Fibroblast of villous mesenchyme (primary cell): ENCODE measurements around the gene NEURL2. TPM values are rescaled to one million over a fixed set of nuclear protein-coding genes. Genes with fewer than 3 reads are reported as not detected.
"Not testable (repeated sequence)": the region's sequence is repeated elsewhere in the genome, so short reads cannot be mapped to it uniquely, and the experiment has no call there.

ENCODE experiments used
- DNase-seq: peaks from one replicate; pipeline ENCODE4 v3.0.0-alpha.2; 2010; ENCODE audit warnings: low read depth
- H3K4me3 ChIP-seq: 2 replicates; pipeline ENCODE4 v1.5.1; 2011; ENCODE audit warnings: low read depth, mild to moderate bottlenecking, low read length
- CTCF ChIP-seq: IDR thresholded peaks from 2 replicates; pipeline ENCODE4 v1.5.1; 2012; ENCODE audit warnings: low read depth, mild to moderate bottlenecking, low read length; ENCODE audit not compliant: insufficient read depth
- total RNA-seq: library from RNA; depleted of rRNA; stranded (reverse); fragments of >200 nt; gene quantifications from 2 replicates; pipeline ENCODE4 v1.2.3, GENCODE V29; 2012

NEURL2 gene
- total RNA-seq, 1 donor, result 3.9 TPM

GRCh38 chr20:45934586-45935415, 43.8 kb upstream of the NEURL2 start, which contains the start of gene PCIF1:
Gene PCIF1 (plus strand): TSS chr20:45934683. CDS start chr20:45939000, 4,317 bp downstream.
- peak within 1 kb of the TSS; percentile 87 for H3K4me3 ChIP-seq
- peak; percentile 99 for DNase-seq
- TF ChIP-seq CTCF, result no peak

- peak; percentile 44 for DNase-seq
- TF ChIP-seq CTCF, result no peak
- peak overlapping the region; percentile 87 for H3K4me3 ChIP-seq
Measured at GRCh38 chr20:45934046-45934585, 43.1 kb upstream of the NEURL2 start.

GRCh38 chr20:45933266-45934045, 42.4 kb upstream of the NEURL2 start:
- TF ChIP-seq CTCF, result peak; percentile 35
- peak overlapping the region; percentile 87 for H3K4me3 ChIP-seq
- peak; percentile 76 for DNase-seq

- H3K4me3 ChIP-seq, DNase-seq: not testable (repeated sequence)
Measured at GRCh38 chr20:45931680-45932079, 40.7 kb upstream of the NEURL2 start.

- no peak overlapping the region for H3K4me3 ChIP-seq
- TF ChIP-seq CTCF, result no peak
- DNase-seq, result no peak
Measured at GRCh38 chr20:45927071-45927878, 36.3 kb upstream of the NEURL2 start.

GRCh38 chr20:45926731-45927070, 35.7 kb upstream of the NEURL2 start:
- DNase-seq, result no peak
- H3K4me3 ChIP-seq, result no peak overlapping the region
- no peak for TF ChIP-seq CTCF
